Stimulated activated CD4-positive, alpha-beta T cell treated with anti-CD3 and anti-CD28 coated beads, Interleukin-12 subunit alpha, Interleukin-12 subunit beta, amount 100 ng/mL, for 48 hours (primary cell): ENCODE measurements around the gene ABHD12.
"Not testable (repeated sequence)": the region's sequence is repeated elsewhere in the genome, so short reads cannot be mapped to it uniquely, and the experiment has no call there.

Experiments used
- DNase-seq, 3 donors: peaks; one replicate each; pipeline ENCODE4 v3.0.0-alpha.2; 2020; ENCODE audit warnings: low read depth in 2 of 3, low spot score in 1 of 3

ABHD12 gene

GRCh38 chr20:25390538-25391528 is at the start of gene ABHD12:
TSS of gene ABHD12 (minus strand) at chr20:25390835. CDS start at chr20:25390703, 132 bp downstream.
- peak; percentile 85 to 95 (median 93) for DNase-seq

- DNase-seq: no peak
These were observed 48.7 kb upstream of the ABHD12 start for GRCh38 chr20:25439328-25439727.

GRCh38 chr20:25437153-25437581 is 46.5 kb upstream of the ABHD12 start:
- no peak for DNase-seq

GRCh38 chr20:25424536-25424935 is 33.9 kb upstream of the ABHD12 start:
- DNase-seq: no peak

- no peak for DNase-seq
These were observed 31.4 kb upstream of the ABHD12 start for GRCh38 chr20:25422032-25422431.

GRCh38 chr20:25421102-25421501 is 30.5 kb upstream of the ABHD12 start:
- DNase-seq: no peak

GRCh38 chr20:25418776-25419175 is 28.1 kb upstream of the ABHD12 start:
- DNase-seq: no peak

- DNase-seq: no peak
These were observed 18.3 kb upstream of the ABHD12 start for GRCh38 chr20:25408890-25409289.

- no peak for DNase-seq
These were observed 17.5 kb upstream of the ABHD12 start for GRCh38 chr20:25408170-25408547.

- peak; percentile 85 to 86 (median 86) for DNase-seq
These were observed 16.9 kb upstream of the ABHD12 start, which contains the start of gene GINS1 for GRCh38 chr20:25407311-25408169. TSS of gene GINS1 (plus strand) at chr20:25407673. CDS start at chr20:25407821, 148 bp downstream.

- DNase-seq: no peak
These were observed 11.9 kb upstream of the ABHD12 start for GRCh38 chr20:25402583-25402982.

GRCh38 chr20:25400291-25400732 is 9.7 kb upstream of the ABHD12 start:
- DNase-seq: not testable (repeated sequence)

- DNase-seq: peak in 1 of 3 donors; percentile 25
These were observed 8.4 kb upstream of the ABHD12 start for GRCh38 chr20:25399037-25399430.

- no peak for DNase-seq
These were observed 7.9 kb upstream of the ABHD12 start for GRCh38 chr20:25398376-25399036.

- no peak for DNase-seq
These were observed 7.2 kb upstream of the ABHD12 start for GRCh38 chr20:25397821-25398220.

- DNase-seq: no peak
These were observed 6.5 kb upstream of the ABHD12 start for GRCh38 chr20:25397096-25397495.

GRCh38 chr20:25394996-25395395 is 4.4 kb upstream of the ABHD12 start:
- DNase-seq: no peak

- DNase-seq: no peak
These were observed 3.6 kb upstream of the ABHD12 start for GRCh38 chr20:25394276-25394675.

- no peak for DNase-seq
These were observed 637 bp downstream of the ABHD12 start for GRCh38 chr20:25389858-25390537.

GRCh38 chr20:25389401-25389857 is 1.2 kb downstream of the ABHD12 start:
- no peak for DNase-seq
